K562 (cell line): Measurements from ENCODE around the gene TDG. TPM values are rescaled to one million over a fixed set of nuclear protein-coding genes. Genes with fewer than 3 reads are reported as not detected.
A peak's percentile ranks its signal among the peaks of the same experiment; 100 is the strongest.

Experiments
- CCNT2 ChIP-seq: IDR thresholded peaks from 2 replicates; pipeline ENCODE4 v1.6.1; 2011; ENCODE audit warnings: borderline replicate concordance, low read depth, mild to moderate bottlenecking, moderate library complexity, mixed read lengths, low read length; ENCODE audit not compliant: insufficient read length; ENCODE audit errors: extremely low read depth
- CHAMP1 ChIP-seq: fragments of 450-650 bp; IDR thresholded peaks from 2 replicates; pipeline ENCODE4 v1.6.1; 2016; ENCODE audit warnings: mild to moderate bottlenecking
- EHMT2 ChIP-seq: fragments of 450-650 bp; IDR thresholded peaks from 2 replicates; pipeline ENCODE4 v1.6.1; 2018; ENCODE audit warnings: antibody characterized with exemption
- ELF1 ChIP-seq: fragments of 200-800 bp; sonication (Bioruptor generic); IDR thresholded peaks from 2 replicates; pipeline ENCODE4 v1.6.1; 2016; ENCODE audit warnings: missing genetic modification characterization, missing compliant biosample characterization
- ERF ChIP-seq: fragments of 450-650 bp; formaldehyde crosslinking; IDR thresholded peaks from 2 replicates; pipeline ENCODE4 v1.4.0; 2020; ENCODE audit warnings: mild to moderate bottlenecking, mixed read lengths
- FOS ChIP-seq: IDR thresholded peaks from 3 replicates; pipeline ENCODE4 v1.6.1; 2011; ENCODE audit not compliant: insufficient read length; ENCODE audit errors: extremely low read depth
- HMGXB4 ChIP-seq: sonication (generic); formaldehyde crosslinking; IDR thresholded peaks from 2 replicates; pipeline ENCODE4 v1.8.1; 2023; ENCODE audit warnings: mild to moderate bottlenecking, missing genetic modification reagents
- KLF6 ChIP-seq: fragments of 250-450 bp; sonication (Bioruptor Pico); IDR thresholded peaks from 2 replicates; pipeline ENCODE4 v1.4.0; 2020; ENCODE audit warnings: mild to moderate bottlenecking, moderate library complexity, borderline replicate concordance
- MAX ChIP-seq: sonication (generic); formaldehyde crosslinking; IDR thresholded peaks from 2 replicates; pipeline ENCODE4 v1.9.0; 2022; ENCODE audit warnings: mild to moderate bottlenecking, missing genetic modification reagents
- NELFE ChIP-seq: IDR thresholded peaks from 2 replicates; pipeline ENCODE4 v1.6.1; 2011; ENCODE audit warnings: mild to moderate bottlenecking; ENCODE audit not compliant: insufficient read depth, insufficient read length
- SIX5 ChIP-seq, 2 experiments: IDR thresholded peaks; 2 replicates each; pipeline ENCODE4 v1.6.1; 2011; ENCODE audit warnings: low read length in 2 of 2, borderline replicate concordance in 1 of 2, low read depth in 1 of 2, mild to moderate bottlenecking in 1 of 2, moderate library complexity in 1 of 2; ENCODE audit not compliant: insufficient read depth in 1 of 2
- STAT5A ChIP-seq: IDR thresholded peaks from 2 replicates; pipeline ENCODE4 v1.6.1; 2012; ENCODE audit warnings: low read length, inconsistent platforms, borderline replicate concordance
- TCF7 ChIP-seq: sonication (generic); IDR thresholded peaks from 2 replicates; pipeline ENCODE4 v1.6.1; 2016; ENCODE audit warnings: antibody characterized with exemption, borderline replicate concordance
- U2AF1 ChIP-seq: fragments of 200-400 bp; formaldehyde crosslinking; optimal IDR thresholded peaks from 2 replicates; pipeline ENCODE3; 2017; ENCODE audit warnings: mild to moderate bottlenecking, low read depth, low read length, moderate library complexity
- ZNF175 ChIP-seq: fragments of 200-800 bp; sonication (Bioruptor generic); IDR thresholded peaks from 2 replicates; pipeline ENCODE4 v1.6.1; 2016; ENCODE audit warnings: low read depth, mild to moderate bottlenecking, missing genetic modification characterization, missing compliant biosample characterization
- ZNF436 ChIP-seq: fragments of 250-450, 450-650 bp; sonication (Bioruptor Pico); formaldehyde crosslinking; IDR thresholded peaks from 2 replicates; pipeline ENCODE4 v1.7.0; 2020; ENCODE audit warnings: mild to moderate bottlenecking
- ZNF561 ChIP-seq: fragments of 450-650 bp; formaldehyde crosslinking; conservative IDR thresholded peaks from 2 replicates; pipeline ENCODE4 v1.4.0; 2020; ENCODE audit warnings: mild to moderate bottlenecking, moderate library complexity
- ZSCAN29 ChIP-seq: fragments of 450-650 bp; IDR thresholded peaks from 2 replicates; pipeline ENCODE4 v1.6.1; 2017
- ZZZ3 ChIP-seq: fragments of 450-650 bp; IDR thresholded peaks from 2 replicates; pipeline ENCODE4 v1.6.1; 2016; ENCODE audit warnings: antibody characterized with exemption, mild to moderate bottlenecking, moderate library complexity
- polyA plus RNA-seq, 8 experiments: library from polyadenylated mRNA; depleted of rRNA in 4 of 8; stranded (reverse) in 5 of 8; unstranded in 3 of 8; fragments of >200 nt; fragmentation: Nextera tagmentation in 2 of 8; fragmentation: Illumina TruSeq in 1 of 8; extraction: Ambion mirVana in 2 of 8; extraction: Trizol in 1 of 8; gene quantifications; 2 replicates each; pipeline versions ENCODE4 v1.2.1 to v1.2.3, GENCODE V29; 2011 to 2014; ENCODE audit warnings: inconsistent platforms in 1 of 8, missing spikeins in 1 of 8
- total RNA-seq, 7 experiments: library from RNA; depleted of rRNA in 6 of 7; stranded (reverse); fragments of >200 nt in 6 of 7; fragmentation: Illumina TruSeq in 2 of 7; extraction: Trizol in 2 of 7; gene quantifications; 2 replicates each; pipeline versions ENCODE4 v1.2.1 to v1.2.3, GENCODE V29; 2011 to 2021; ENCODE audit warnings: low replicate concordance in 1 of 7

TDG gene
- total and polyA plus RNA-seq, 9 of the 15 experiments (the other 6 are each of a cell fraction or from before 2014, with no cell fraction given) = 37.6 to 77.2 (median 64.0) TPM

- TF ChIP-seq HMGXB4 = 0 out of 2 replicates have a peak, but pooled peaks have one; percentile 45
- peak; percentile 77; the same call in 1 of the 2 replicates for TF ChIP-seq ZZZ3
- no peak for TF ChIP-seq NELFE
- no peak for TF ChIP-seq ZNF436 (CRISPR knock-in tag)
- TF ChIP-seq ERF (CRISPR knock-in tag) = no peak
- TF ChIP-seq SIX5 (IDR thresholded peaks at IDR 0.05; ENCODE audit: borderline replicate concordance in 1 of 2, insufficient read depth in 1 of 2, low read depth in 1 of 2, low read length in 2 of 2) = no peak; a peak in 1 of 4 replicates
- no peak for TF ChIP-seq EHMT2
- TF ChIP-seq ZSCAN29 = no peak
- TF ChIP-seq MAX (CRISPR knock-in tag) = peak; percentile 93
- TF ChIP-seq TCF7 = no peak
- peak; percentile 45; the same call in 1 of the 2 replicates for TF ChIP-seq CHAMP1
- peak; percentile 70 for TF ChIP-seq CCNT2
- TF ChIP-seq ELF1 = peak; percentile 92
- no peak for TF ChIP-seq ZNF561
- no peak for TF ChIP-seq STAT5A
- peak; percentile 49 for TF ChIP-seq FOS
- TF ChIP-seq ZNF175 (CRISPR knock-in tag) = no peak
- TF ChIP-seq KLF6 (CRISPR knock-in tag) = no peak; the same call in 1 of the 2 replicates
- TF ChIP-seq U2AF1 = no peak
Observed at GRCh38 chr12:103965590-103966504, at the start of gene TDG (continued).
